ENCODE data around the gene TTC39C. TPM values are rescaled to one million over a fixed set of nuclear protein-coding genes. Genes with fewer than 3 reads are reported as not detected.

TTC39C gene
- total and polyA plus RNA-seq, 2 of the 8 experiments (the other 6 are each of a cell fraction or from before 2014, with no cell fraction given), result 8.1 to 79.1 TPM

DNA sequence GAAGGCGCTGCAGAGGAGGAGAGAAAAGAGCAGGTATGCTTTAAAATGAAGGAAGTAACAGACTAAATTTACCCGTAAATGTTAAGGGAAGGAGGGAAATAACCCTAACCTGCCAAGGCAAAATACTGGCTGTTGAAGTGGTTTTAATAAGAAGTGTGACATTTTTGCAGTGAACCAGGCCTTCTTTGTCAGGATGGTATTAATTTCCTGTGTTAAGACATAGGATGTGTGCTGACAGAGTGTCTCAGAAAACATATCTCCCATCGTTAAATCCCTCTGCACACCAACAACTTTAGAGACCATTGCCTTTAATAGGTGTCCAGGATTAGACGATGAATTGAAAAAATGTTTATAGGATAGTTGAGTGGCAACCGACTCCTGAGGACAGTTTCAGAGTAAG, 9.9 kb downstream of the TTC39C start:
- CTCF ChIA-PET (ENCODE audit: partially characterized antibody), result interaction anchor here (1.7 kb wide), 1 partner anchor 87 kb away, joined by 4 read pairs; no protein-coding TSS in a partner anchor
- H3K27ac ChIP-seq (ENCODE audit: low read depth, low read length), result no peak overlapping the region

More for the DNA sequence above, 9.9 kb downstream of the TTC39C start:
- POLR2A ChIA-PET (ENCODE audit: partially characterized antibody), result interaction anchor here (1.5 kb wide), 1 partner anchor 114 kb away, joined by 3 read pairs; the partner anchor contains the start of gene CABYR
- H3K14ac ChIP-seq (ENCODE audit: insufficient read length), result no peak overlapping the region
- no peak overlapping the region for H2BK12ac ChIP-seq (ENCODE audit: low read depth, low read length)
- peaks cover 0 to 12% of the 10 kb centered on the region in 2 experiments for H4K20me1 ChIP-seq (replicated peaks in 1 of 2; ENCODE audit: control insufficient read depth in 1 of 2, insufficient read depth in 2 of 2, low read length in 2 of 2)
- no peak overlapping the region for H4K91ac ChIP-seq (replicated peaks; ENCODE audit: insufficient read length, low read length)
- 95% methylated on average over 5 of the region's 5 CpGs; no CpG with 5 or more reads in 1 of the 2 experiments for WGBS, 2 experiments (ENCODE audit: extremely low coverage in 1 of 2, insufficient coverage in 1 of 2, insufficient read length in 1 of 2, insufficient replicate concordance in 2 of 2, low coverage in 1 of 2, low lambda C conversion rate in 2 of 2, missing lambda C conversion rate in 1 of 2)
- H3K9ac ChIP-seq (replicated peaks in 1 of 4; ENCODE audit: extremely low read depth in 1 of 4, low read depth in 3 of 4, low read length in 3 of 4), result no peak overlapping the region
- no peak overlapping the region for H2AFZ ChIP-seq (ENCODE audit: low read length)
- H3K4me2 ChIP-seq (ENCODE audit: insufficient read depth in 1 of 2, low read depth in 2 of 2, low read length in 2 of 2), result no peak overlapping the region
- H3K27me3 ChIP-seq (replicated peaks in 1 of 4; ENCODE audit: control insufficient read depth in 3 of 4, extremely low read depth in 1 of 4, insufficient read depth in 3 of 4, low read length in 3 of 4), result no peaks in the 10 kb centered on the region
- H3K18ac ChIP-seq (ENCODE audit: extremely low read depth, low read length), result no peak overlapping the region
- FAIRE-seq (no peak), DNase-seq (ENCODE audit: low read depth in 1 of 2, low spot score in 2 of 2) (no peak)
- no peak overlapping the region for H3K4me3 ChIP-seq (ENCODE audit: extremely low read depth in 1 of 4, insufficient read depth in 2 of 4, low read depth in 3 of 4, low read length in 4 of 4)
- H4K5ac ChIP-seq (ENCODE audit: insufficient read length, low read depth, low read length), result no peak overlapping the region
- peaks cover 4% of the 10 kb centered on the region for H3K79me1 ChIP-seq (ENCODE audit: low read depth, low read length)
- no peaks in the 10 kb centered on the region for H3K23me2 ChIP-seq (ENCODE audit: low read depth, low read length)
- no peak overlapping the region for H2BK120ac ChIP-seq (replicated peaks; ENCODE audit: low read depth, low read length)
- no peak overlapping the region for H4K8ac ChIP-seq (ENCODE audit: extremely low read depth, insufficient read depth, low read length)
- no peak overlapping the region for H3K23ac ChIP-seq (ENCODE audit: insufficient read length)
- H2BK5ac ChIP-seq (ENCODE audit: low read depth, low read length), result no peak overlapping the region
- H3K9me3 ChIP-seq (ENCODE audit: insufficient read depth in 2 of 2, low read depth in 1 of 2, low read length in 1 of 2), result no peaks in the 10 kb centered on the region
- H3K79me2 ChIP-seq (ENCODE audit: control insufficient read depth in 1 of 2, insufficient read depth in 2 of 2, low read length in 2 of 2), result peaks cover 0 to 79% of the 10 kb centered on the region in 2 experiments; a peak in 2 of 4 replicates
- no peak overlapping the region for H2AK5ac ChIP-seq (ENCODE audit: low read depth, low read length)
- peaks cover 0 to 12% (median 6%) of the 10 kb centered on the region in 4 experiments; a peak in 5 of 7 replicates for H3K4me1 ChIP-seq (replicated peaks in 1 of 4; ENCODE audit: control insufficient read depth in 3 of 4, insufficient read depth in 4 of 4, low read length in 3 of 4)
- no peak overlapping the region for H2BK20ac ChIP-seq (ENCODE audit: low read length)
- H3K36me3 ChIP-seq (ENCODE audit: control insufficient read depth in 2 of 4, insufficient read depth in 4 of 4, low read length in 3 of 4), result no peaks in the 10 kb centered on the region
- H3K56ac ChIP-seq (replicated peaks; ENCODE audit: insufficient read length, low read depth, low read length), result no peak overlapping the region
- TF ChIP-seq GTF2F1 (IDR thresholded peaks at IDR 0.05; ENCODE audit: borderline replicate concordance, low read depth, low read length) (no peak), TAF1 (IDR thresholded peaks at IDR 0.05; ENCODE audit: low read depth, low read length) (no peak), TCF12 (IDR thresholded peaks at IDR 0.05; ENCODE audit: low read depth, low read length) (no peak), JUND (IDR thresholded peaks at IDR 0.05; ENCODE audit: low read length) (no peak), BCL11A (IDR thresholded peaks at IDR 0.05; ENCODE audit: low read depth in 2 of 2, low read length in 2 of 2) (no peak), NANOG (IDR thresholded peaks at IDR 0.05; ENCODE audit: insufficient read depth, low read depth, low read length, poor library complexity, severe bottlenecking) (no peak)
- H2BK15ac ChIP-seq (ENCODE audit: low read length), result no peak overlapping the region
- H3K4ac ChIP-seq (replicated peaks; ENCODE audit: insufficient read length, low read depth, low read length), result no peak overlapping the region

Data from H1 (cell line).